HG03521 (cell line): Measurements from ENCODE around the gene PCDH19.

Source experiments
- ATAC-seq: cut with Tn5 transposase; IDR thresholded peaks from one replicate; pipeline ENCODE4 v1.9.1; 2021; ENCODE audit warnings: mild to moderate bottlenecking, moderate library complexity; ENCODE audit not compliant: unreplicated experiment

PCDH19 gene

GRCh38 chrX:100316987-100317386 is 93.1 kb downstream of the PCDH19 start:
- ATAC-seq = no peak

- ATAC-seq = no peak
Measured at GRCh38 chrX:100315566-100315965, 94.5 kb downstream of the PCDH19 start.

GRCh38 chrX:100299559-100299958 is 110.5 kb downstream of the PCDH19 start:
- no peak for ATAC-seq

- no peak for ATAC-seq
Measured at GRCh38 chrX:100297728-100298127, 112.3 kb downstream of the PCDH19 start.

GRCh38 chrX:100296183-100296753 is 113.8 kb downstream of the PCDH19 start:
- ATAC-seq = no peak

- no peak for ATAC-seq
Measured at GRCh38 chrX:100294965-100295364, 115.1 kb downstream of the PCDH19 start.

- ATAC-seq = no peak
Measured at GRCh38 chrX:100289066-100289558, 121.0 kb downstream of the PCDH19 start.

- no peak for ATAC-seq
Measured at GRCh38 chrX:100277231-100277630, 132.8 kb downstream of the PCDH19 start.

GRCh38 chrX:100274916-100275315 is 135.2 kb downstream of the PCDH19 start:
- ATAC-seq = no peak

GRCh38 chrX:100265179-100265578 is 144.9 kb downstream of the PCDH19 start:
- no peak for ATAC-seq

- no peak for ATAC-seq
Measured at GRCh38 chrX:100264200-100264599, 145.9 kb downstream of the PCDH19 start.

GRCh38 chrX:100263650-100264049 is 146.4 kb downstream of the PCDH19 start:
- ATAC-seq = no peak

- ATAC-seq = no peak
Measured at GRCh38 chrX:100248885-100249493, 161.1 kb downstream of the PCDH19 start.

- no peak for ATAC-seq
Measured at GRCh38 chrX:100247826-100248225, 162.2 kb downstream of the PCDH19 start.

GRCh38 chrX:100244681-100245080 is 165.4 kb downstream of the PCDH19 start:
- no peak for ATAC-seq
